ENCODE measurements around the gene KRTAP1-4.

The KRTAP1-4 gene

DNA sequence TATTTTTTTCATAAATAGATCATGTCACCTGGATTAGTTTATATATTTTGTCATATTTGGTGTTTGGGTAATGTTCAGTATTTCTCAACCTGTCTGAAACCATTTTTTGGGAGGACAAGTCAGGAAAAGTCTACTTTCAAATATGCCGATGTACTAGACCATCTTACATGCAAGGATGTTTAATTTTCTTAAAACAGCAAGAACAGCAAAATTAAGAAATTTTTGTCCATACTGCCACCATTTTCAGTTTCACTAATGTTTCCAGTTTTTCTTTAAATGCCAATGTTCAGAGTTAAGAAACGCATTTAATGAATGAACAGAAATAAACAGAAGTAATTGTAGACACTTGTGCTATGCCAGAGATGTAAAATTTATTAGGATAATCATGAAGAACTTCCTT lies 36.9 kb downstream of the KRTAP1-4 start:
- H3K27me3 ChIP-seq (ENCODE audit: control insufficient read depth in 2 of 2, insufficient read depth in 2 of 2, low read length in 2 of 2), result no peaks in the 10 kb centered on the region
- no peaks in the 10 kb centered on the region for H3K9me3 ChIP-seq (ENCODE audit: control insufficient read depth in 2 of 2, low read length in 2 of 2)
- no peaks in the 10 kb centered on the region for H3K4me1 ChIP-seq (ENCODE audit: control insufficient read depth in 2 of 2, insufficient read depth in 2 of 2, low read length in 2 of 2)

DNA sequence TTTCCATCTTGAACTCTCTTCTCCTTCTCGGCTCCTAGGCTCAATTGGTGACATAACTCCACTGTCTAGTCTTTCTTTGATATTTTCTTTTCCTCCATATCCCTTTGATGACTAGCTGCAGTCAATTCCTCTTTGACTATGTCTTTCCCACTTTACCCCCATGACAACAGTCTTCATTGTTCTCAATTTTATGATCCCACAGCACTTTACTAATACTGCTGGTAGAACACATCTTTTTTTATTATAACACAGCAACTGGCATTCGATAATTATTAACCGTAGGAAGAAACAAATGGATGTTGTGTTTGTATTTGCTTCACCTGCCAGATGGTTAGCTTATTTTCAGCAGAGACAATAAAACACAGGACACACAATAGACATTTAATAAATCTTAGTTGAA lies 37.3 kb downstream of the KRTAP1-4 start:
- Histone ChIP-seq H3K4me3 (ENCODE audit: low read length in 2 of 2) (no peak overlapping the region), H3K4me1 (ENCODE audit: control insufficient read depth in 2 of 2, insufficient read depth in 2 of 2, low read length in 2 of 2) (no peaks in the 10 kb centered on the region), H3K36me3 (ENCODE audit: control insufficient read depth in 2 of 2, insufficient read depth in 2 of 2, low read length in 2 of 2) (no peaks in the 10 kb centered on the region), H3K9me3 (ENCODE audit: control insufficient read depth in 2 of 2, low read length in 2 of 2) (no peaks in the 10 kb centered on the region), H3K9ac (ENCODE audit: low read depth in 1 of 2, low read length in 2 of 2) (no peak overlapping the region), H3K27ac (ENCODE audit: low read depth in 2 of 2, low read length in 2 of 2) (no peak overlapping the region), H3K27me3 (ENCODE audit: control insufficient read depth in 2 of 2, insufficient read depth in 2 of 2, low read length in 2 of 2) (no peaks in the 10 kb centered on the region)

More for the DNA sequence above, 36.9 kb downstream of the KRTAP1-4 start:
- no peaks in the 10 kb centered on the region for H3K36me3 ChIP-seq (ENCODE audit: control insufficient read depth in 2 of 2, insufficient read depth in 2 of 2, low read length in 2 of 2)
- H3K9ac ChIP-seq (ENCODE audit: low read depth in 1 of 2, low read length in 2 of 2), result no peak overlapping the region
- H3K4me3 ChIP-seq (ENCODE audit: low read length in 2 of 2), result no peak overlapping the region
- H3K27ac ChIP-seq (ENCODE audit: low read depth in 2 of 2, low read length in 2 of 2), result no peak overlapping the region

DNA sequence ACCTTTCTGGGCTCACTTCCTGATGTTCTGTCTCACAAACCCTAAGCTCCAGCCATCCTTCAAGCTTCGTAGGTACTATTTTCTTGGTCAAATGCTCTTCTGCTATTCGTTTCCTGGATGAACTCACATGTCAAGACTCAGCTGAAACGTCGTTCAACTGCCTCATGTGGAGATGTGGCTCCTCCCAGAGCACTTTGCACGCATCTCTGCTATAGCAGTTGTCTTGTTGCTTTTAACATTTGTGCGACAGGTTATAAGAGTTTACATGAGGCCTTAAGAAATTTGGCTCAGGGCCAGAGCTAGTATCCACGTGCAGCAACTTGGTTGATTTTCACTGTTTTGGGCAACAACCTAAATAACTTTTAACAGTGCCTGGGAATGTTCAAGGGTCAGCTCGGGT lies 43.1 kb downstream of the KRTAP1-4 start:
- no peak overlapping the region for H3K4me3 ChIP-seq (ENCODE audit: low read length in 2 of 2)
- no peak overlapping the region for H3K9ac ChIP-seq (ENCODE audit: low read depth in 1 of 2, low read length in 2 of 2)

DNA sequence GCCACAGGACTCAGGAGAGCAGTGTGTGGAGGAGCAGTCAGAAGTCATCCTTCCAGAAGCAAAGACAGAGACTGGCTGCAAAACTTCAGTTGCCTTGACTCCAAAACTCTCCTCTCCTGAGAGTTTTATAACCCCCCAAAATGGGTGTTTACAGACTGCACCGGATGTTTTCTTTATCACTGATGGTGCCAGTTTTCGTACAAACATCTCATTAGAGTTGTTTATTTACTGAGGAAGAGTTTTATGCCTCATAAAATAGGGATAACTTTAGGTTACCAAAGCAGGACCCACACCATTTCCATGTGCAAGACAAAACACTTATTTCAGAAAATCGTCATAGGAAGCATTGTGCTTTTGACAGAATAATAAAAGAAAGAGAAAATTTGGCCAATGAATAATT lies 45.8 kb downstream of the KRTAP1-4 start, which contains the start of gene KRT40:
TSS of gene KRT40 (minus strand) at position 101 of the 400 bp plus-strand sequence. CDS start at position 48, 53 bp downstream.
- Histone ChIP-seq H3K27ac (ENCODE audit: low read depth in 2 of 2, low read length in 2 of 2) (no peak within 1 kb of the TSS), H3K9ac (ENCODE audit: low read depth in 1 of 2, low read length in 2 of 2) (no peak within 1 kb of the TSS), H3K4me1 (ENCODE audit: control insufficient read depth in 2 of 2, insufficient read depth in 2 of 2, low read length in 2 of 2) (no peaks in the 10 kb centered on the region), H3K27me3 (ENCODE audit: control insufficient read depth in 2 of 2, insufficient read depth in 2 of 2, low read length in 2 of 2) (peaks cover 0 to 5% of the 10 kb centered on the region in 2 donors), H3K9me3 (ENCODE audit: control insufficient read depth in 2 of 2, low read length in 2 of 2) (no peaks in the 10 kb centered on the region), H3K4me3 (ENCODE audit: low read length in 2 of 2) (no peak within 1 kb of the TSS), H3K36me3 (ENCODE audit: control insufficient read depth in 2 of 2, insufficient read depth in 2 of 2, low read length in 2 of 2) (no peaks in the 10 kb centered on the region)

More for the DNA sequence above, 43.1 kb downstream of the KRTAP1-4 start:
- Histone ChIP-seq H3K27me3 (ENCODE audit: control insufficient read depth in 2 of 2, insufficient read depth in 2 of 2, low read length in 2 of 2) (peaks cover 0 to 5% of the 10 kb centered on the region in 2 donors), H3K36me3 (ENCODE audit: control insufficient read depth in 2 of 2, insufficient read depth in 2 of 2, low read length in 2 of 2) (no peaks in the 10 kb centered on the region), H3K27ac (ENCODE audit: low read depth in 2 of 2, low read length in 2 of 2) (no peak overlapping the region), H3K4me1 (ENCODE audit: control insufficient read depth in 2 of 2, insufficient read depth in 2 of 2, low read length in 2 of 2) (no peaks in the 10 kb centered on the region), H3K9me3 (ENCODE audit: control insufficient read depth in 2 of 2, low read length in 2 of 2) (no peaks in the 10 kb centered on the region)

DNA sequence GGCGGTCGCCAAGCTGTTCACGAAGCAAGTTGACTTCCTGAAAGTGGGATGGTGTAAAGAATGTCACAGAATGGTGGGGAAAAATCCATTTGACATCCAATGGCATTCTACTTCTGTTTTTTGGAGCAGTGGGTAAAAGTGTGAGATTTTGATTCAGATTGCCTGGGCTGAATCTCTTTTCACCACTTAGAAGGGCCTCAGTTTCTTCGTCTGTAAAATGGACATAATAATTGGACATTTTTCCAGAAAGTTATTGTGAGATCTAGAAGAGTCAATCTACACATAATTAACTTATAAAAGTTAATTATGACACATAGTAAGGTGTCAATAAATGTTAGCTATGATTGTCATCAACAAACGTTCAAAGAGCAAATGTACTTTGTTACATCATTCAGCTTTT lies 48.9 kb downstream of the KRTAP1-4 start:
- no peaks in the 10 kb centered on the region for H3K36me3 ChIP-seq (ENCODE audit: control insufficient read depth in 2 of 2, insufficient read depth in 2 of 2, low read length in 2 of 2)
- peaks cover 4 to 9% of the 10 kb centered on the region in 2 donors for H3K27me3 ChIP-seq (ENCODE audit: control insufficient read depth in 2 of 2, insufficient read depth in 2 of 2, low read length in 2 of 2)
- H3K4me1 ChIP-seq (ENCODE audit: control insufficient read depth in 2 of 2, insufficient read depth in 2 of 2, low read length in 2 of 2), result no peaks in the 10 kb centered on the region
- H3K9ac ChIP-seq (ENCODE audit: low read depth in 1 of 2, low read length in 2 of 2), result no peak overlapping the region
- H3K27ac ChIP-seq (ENCODE audit: low read depth in 2 of 2, low read length in 2 of 2), result no peak overlapping the region
- no peak overlapping the region for H3K4me3 ChIP-seq (ENCODE audit: low read length in 2 of 2)
- no peaks in the 10 kb centered on the region for H3K9me3 ChIP-seq (ENCODE audit: control insufficient read depth in 2 of 2, low read length in 2 of 2)

DNA sequence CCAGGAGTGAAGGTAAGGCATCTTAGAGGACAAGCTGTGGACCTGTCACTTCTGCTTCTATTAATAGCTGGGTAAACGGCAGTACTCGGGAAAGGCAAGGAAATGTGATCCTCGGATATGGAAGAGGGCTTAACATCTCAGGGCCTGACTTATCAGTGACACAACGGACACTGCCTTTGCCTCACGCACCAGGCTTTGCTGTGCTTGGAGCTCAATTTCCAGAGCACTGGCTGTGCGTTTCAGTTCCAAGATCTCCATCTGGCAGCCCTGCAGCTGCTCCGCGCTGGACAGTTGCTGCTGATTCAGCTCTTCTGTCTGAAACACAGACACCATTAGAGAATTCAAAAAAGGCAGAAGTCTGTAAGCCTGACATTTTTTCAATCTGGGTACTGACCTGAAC lies 49.4 kb downstream of the KRTAP1-4 start:
- Histone ChIP-seq H3K9me3 (ENCODE audit: control insufficient read depth in 2 of 2, low read length in 2 of 2) (no peaks in the 10 kb centered on the region), H3K9ac (ENCODE audit: low read depth in 1 of 2, low read length in 2 of 2) (no peak overlapping the region), H3K4me1 (ENCODE audit: control insufficient read depth in 2 of 2, insufficient read depth in 2 of 2, low read length in 2 of 2) (no peaks in the 10 kb centered on the region), H3K27ac (ENCODE audit: low read depth in 2 of 2, low read length in 2 of 2) (no peak overlapping the region), H3K4me3 (ENCODE audit: low read length in 2 of 2) (no peak overlapping the region), H3K36me3 (ENCODE audit: control insufficient read depth in 2 of 2, insufficient read depth in 2 of 2, low read length in 2 of 2) (no peaks in the 10 kb centered on the region), H3K27me3 (ENCODE audit: control insufficient read depth in 2 of 2, insufficient read depth in 2 of 2, low read length in 2 of 2) (peaks cover 5 to 9% of the 10 kb centered on the region in 2 donors)

DNA sequence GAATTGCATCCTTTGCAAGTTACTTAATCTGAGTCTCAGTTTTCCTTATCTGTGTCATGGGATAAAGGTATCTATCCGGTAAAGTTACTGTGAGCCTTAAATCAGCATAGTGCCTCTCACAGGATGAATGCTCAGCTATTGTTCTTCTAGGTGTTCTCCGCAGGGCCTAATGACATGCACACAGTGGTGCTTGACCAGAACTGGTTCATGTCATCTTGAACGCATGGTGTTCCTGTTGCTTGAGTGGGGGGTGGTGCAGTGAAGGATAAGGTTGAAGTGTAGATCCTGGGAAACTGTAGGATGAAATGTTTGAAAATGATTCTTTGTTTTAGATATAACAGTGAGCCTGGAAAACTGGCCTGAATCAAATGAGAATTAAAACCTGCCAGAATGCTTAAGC lies 49.9 kb downstream of the KRTAP1-4 start:
- H3K9me3 ChIP-seq (ENCODE audit: control insufficient read depth in 2 of 2, low read length in 2 of 2), result no peaks in the 10 kb centered on the region
- no peak overlapping the region for H3K9ac ChIP-seq (ENCODE audit: low read depth in 1 of 2, low read length in 2 of 2)
- no peaks in the 10 kb centered on the region for H3K4me1 ChIP-seq (ENCODE audit: control insufficient read depth in 2 of 2, insufficient read depth in 2 of 2, low read length in 2 of 2)
- H3K27me3 ChIP-seq (ENCODE audit: control insufficient read depth in 2 of 2, insufficient read depth in 2 of 2, low read length in 2 of 2), result peaks cover 5 to 9% of the 10 kb centered on the region in 2 donors
- no peaks in the 10 kb centered on the region for H3K36me3 ChIP-seq (ENCODE audit: control insufficient read depth in 2 of 2, insufficient read depth in 2 of 2, low read length in 2 of 2)
- no peak overlapping the region for H3K4me3 ChIP-seq (ENCODE audit: low read length in 2 of 2)
- H3K27ac ChIP-seq (ENCODE audit: low read depth in 2 of 2, low read length in 2 of 2), result no peak overlapping the region

Data from mucosa of rectum (tissue), 2 donors.